Measurements from ENCODE around the gene SURF4.
A peak's percentile ranks its signal among the peaks of the same experiment; 100 is the strongest.

DNA sequence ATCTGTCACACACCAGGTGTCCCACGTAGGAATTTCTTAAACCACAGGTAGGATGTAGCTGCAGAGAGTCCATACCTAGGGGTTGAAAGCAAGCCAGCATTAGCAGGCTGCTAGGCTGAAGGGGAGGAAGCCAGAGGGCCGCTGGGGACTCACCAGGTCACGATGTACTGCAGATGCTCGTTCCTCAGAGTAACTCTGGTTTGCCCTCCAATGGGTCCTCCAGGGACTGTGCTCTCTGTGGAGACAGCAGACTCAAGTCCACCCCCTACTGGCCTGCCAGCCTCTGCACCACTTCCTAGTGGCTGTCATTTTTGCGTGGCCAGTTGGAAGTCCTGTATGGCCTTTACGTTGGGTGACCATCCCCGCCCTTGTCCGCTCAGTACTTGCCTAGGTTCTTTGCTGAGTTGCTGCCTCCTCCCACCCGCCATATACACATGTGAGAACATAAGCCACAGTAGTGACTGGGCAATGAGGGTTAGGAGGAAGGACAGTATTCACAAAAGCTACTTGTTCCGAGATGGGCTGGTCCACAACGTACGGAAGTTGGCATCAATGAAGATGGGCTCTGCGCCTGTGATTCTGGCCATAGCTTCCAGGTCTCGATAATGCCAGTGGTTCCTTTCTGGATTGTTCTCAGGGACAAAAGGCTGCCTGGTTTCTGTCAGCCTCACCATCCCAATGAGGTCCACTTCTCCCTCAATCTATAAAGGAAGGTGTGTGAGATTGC lies 23.8 kb downstream of the SURF4 start:
- TF ChIP-seq, protein P1, sequence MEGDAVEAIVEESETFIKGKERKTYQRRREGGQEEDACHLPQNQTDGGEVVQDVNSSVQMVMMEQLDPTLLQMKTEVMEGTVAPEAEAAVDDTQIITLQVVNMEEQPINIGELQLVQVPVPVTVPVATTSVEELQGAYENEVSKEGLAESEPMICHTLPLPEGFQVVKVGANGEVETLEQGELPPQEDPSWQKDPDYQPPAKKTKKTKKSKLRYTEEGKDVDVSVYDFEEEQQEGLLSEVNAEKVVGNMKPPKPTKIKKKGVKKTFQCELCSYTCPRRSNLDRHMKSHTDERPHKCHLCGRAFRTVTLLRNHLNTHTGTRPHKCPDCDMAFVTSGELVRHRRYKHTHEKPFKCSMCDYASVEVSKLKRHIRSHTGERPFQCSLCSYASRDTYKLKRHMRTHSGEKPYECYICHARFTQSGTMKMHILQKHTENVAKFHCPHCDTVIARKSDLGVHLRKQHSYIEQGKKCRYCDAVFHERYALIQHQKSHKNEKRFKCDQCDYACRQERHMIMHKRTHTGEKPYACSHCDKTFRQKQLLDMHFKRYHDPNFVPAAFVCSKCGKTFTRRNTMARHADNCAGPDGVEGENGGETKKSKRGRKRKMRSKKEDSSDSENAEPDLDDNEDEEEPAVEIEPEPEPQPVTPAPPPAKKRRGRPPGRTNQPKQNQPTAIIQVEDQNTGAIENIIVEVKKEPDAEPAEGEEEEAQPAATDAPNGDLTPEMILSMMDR (IDR thresholded peaks at IDR 0.05) = peak; percentile 78
- no peak for TF ChIP-seq ZFX (IDR thresholded peaks at IDR 0.05; ENCODE audit: borderline replicate concordance)

All from 22Rv1 (cell line).